Fibroblast of skin of left biceps (primary cell): ENCODE results near the gene DGKB.

Source experiments
- DNase-seq, 2 experiments: peaks; one replicate each; pipeline ENCODE4 v3.0.0-alpha.2; 2013; ENCODE audit warnings: low read depth in 2 of 2

Gene DGKB

DNA sequence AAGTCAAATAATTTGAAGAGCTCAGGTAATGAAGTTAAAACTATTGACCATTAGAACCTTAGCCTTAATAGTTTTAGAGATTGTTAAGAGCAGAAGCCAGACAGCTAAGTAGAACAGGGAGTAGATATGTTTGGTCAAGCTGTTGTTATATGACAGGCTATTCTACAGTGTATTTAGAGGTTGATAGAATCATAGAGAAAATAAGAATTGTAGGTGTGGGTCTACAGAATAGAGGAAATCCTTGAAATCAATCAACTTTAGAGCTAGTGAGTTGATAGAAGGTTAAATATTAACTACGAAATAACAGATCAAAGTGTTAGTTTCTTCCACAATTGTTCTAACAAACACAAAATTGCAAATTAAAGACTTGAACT, 80.1 kb downstream of the DGKB start:
- no peak for DNase-seq

DNA sequence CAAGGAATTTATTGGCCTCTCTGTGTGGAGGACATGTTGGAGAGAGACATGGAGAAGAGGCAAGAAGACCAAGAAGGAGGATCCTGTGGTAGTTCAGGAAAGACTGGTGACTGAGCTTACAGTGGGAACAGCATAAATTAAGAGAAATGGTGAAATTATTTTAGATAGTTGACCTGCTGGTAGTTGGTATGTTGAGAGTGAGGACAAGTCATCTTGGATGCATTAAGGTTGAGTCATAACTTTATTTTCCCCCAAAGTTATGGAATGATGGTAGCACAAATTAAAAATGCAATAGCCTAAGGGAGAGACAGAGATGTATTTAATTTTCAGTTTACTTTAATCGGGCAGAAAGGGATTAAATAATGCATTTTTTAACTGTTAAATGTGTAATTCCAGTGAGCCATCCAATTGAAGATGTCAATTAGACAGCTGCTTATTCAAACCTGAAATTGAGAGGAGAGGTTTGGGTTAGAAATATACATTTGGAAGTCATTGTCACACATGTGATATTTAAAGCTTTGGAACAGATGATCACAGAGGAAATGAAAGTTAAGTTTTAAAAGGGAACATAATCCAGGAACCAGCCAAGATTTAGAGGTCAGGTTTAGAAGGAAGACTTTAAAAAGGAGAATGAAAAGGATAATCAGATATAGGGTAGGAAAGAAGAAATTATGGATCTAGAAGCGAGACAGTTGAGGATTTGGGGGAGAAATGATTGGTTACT, 80.6 kb downstream of the DGKB start:
- DNase-seq, result no peak

DNA sequence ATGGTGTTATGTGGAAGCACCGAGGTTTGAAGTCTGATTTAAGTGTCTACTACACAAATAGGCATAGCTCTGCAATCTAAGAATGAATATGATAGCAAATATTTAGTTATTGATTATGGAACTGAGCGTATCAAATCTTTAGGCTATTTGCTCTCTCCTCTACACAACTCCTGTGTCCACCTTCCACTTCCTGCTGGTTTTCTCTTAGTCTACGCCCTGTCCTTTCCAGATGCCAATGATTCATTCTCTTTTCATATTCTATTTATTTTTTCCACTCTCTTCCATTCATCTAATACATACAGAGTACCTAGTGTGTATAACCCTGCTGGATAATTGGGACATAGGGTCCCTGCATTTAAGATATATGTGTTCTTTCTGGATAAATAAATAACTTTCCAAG, 83.7 kb downstream of the DGKB start:
- no peak for DNase-seq

GRCh38 chr7:14817829-14818614, 84.5 kb downstream of the DGKB start:
- no peak for DNase-seq

- DNase-seq, result no peak
Measured at GRCh38 chr7:14807507-14807906, 95.0 kb downstream of the DGKB start.

GRCh38 chr7:14806891-14807290, 95.7 kb downstream of the DGKB start:
- peak; percentile 15 to 22 for DNase-seq

GRCh38 chr7:14805105-14805719, 97.3 kb downstream of the DGKB start:
- no peak for DNase-seq

GRCh38 chr7:14800664-14801063, 101.9 kb downstream of the DGKB start:
- no peak for DNase-seq

DNA sequence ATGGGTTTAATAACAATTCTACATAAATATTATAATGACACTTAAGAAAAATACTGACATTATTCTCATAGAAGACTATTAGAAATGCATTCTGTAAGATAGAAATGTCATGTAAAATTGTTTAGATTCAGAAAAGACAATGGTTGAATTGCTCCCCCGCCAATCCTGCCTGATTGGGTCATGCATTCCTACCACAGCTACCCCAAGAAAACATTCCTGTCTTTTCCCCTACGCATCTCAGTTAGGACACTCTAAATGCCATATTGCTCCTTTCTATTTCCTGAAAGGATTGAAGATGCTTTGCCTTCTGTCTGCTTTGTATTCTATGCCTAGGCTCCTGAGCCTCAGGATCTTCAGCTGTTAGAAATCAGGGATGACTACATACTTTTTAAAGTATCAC, 109.4 kb downstream of the DGKB start:
- no peak for DNase-seq

- DNase-seq, result no peak
Measured at GRCh38 chr7:14787551-14787950, 115.0 kb downstream of the DGKB start.

DNA sequence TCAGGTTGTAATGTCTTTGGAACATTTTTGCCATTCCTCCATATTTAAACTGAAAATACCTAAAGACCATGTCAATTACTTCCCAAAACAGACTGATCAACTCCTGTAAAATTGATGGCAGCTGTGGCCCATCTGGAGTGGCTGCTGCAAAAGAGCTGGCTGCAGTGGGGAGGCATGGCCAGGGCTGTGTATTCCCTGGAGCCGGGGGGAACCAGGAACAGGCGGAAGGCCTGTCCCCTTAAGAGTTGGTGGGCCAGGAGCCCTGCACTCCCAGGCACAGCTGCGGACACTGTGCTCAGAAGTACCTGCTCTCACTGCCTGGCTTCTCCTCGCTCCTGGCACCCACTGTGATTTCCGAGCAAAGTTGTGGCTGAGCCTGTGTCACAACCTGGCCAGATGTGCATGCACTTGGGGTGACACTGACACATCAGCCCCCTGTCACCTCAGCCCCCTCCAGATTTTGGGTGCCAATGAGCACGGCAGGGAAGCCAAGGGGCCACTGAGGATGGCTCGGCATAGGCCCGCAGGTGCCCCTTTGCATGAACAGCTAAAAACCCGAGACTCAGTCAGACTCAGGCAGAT, 116.1 kb downstream of the DGKB start:
- DNase-seq, result no peak

GRCh38 chr7:14777806-14778205, 124.7 kb downstream of the DGKB start:
- DNase-seq, result no peak

GRCh38 chr7:14776266-14776665, 126.3 kb downstream of the DGKB start:
- DNase-seq, result no peak

DNA sequence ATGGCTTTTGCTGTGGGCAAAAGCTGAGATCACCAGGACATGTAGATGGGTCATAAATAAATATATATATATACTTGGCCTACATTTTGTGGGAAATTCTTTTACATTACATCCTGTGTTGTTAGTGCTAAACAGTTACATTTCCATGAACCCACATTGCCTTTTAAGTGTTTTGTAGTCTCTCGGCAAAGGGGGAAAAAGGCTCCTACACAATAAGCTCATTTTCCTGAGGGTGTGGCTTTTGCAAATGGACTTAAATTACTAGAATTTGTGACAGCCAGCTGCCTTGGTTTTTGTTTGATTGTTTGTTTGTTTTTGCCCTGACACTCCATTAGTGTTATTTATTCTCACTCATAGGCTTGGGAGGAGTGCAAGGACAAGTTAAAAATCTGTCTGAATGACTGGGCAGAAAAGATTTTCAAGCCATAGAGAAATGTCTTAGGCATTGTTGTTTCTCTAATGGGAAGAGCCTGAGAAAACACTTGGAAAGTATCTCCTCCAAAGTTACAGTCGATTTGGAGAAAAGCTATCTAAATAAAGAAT, 128.8 kb downstream of the DGKB start:
- DNase-seq, result no peak

DNA sequence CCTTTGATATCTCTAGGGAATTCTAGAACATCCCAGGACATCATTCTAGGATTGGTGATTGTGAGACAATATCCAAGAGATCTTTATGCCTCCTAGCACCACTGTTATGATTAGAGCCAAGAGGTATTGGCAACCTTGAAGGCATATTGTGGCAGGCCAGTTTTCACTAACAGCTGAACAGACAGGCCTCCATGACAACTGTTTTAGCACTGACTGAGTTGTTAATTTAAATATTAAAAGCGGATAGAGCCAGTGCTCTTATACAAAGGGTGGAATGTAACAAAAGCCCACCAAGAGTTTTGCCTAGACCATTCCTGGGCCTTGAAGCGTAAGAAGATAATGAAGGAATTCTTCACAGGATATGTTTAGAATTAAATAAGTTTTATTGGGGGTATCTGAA, 131.9 kb downstream of the DGKB start:
- no peak for DNase-seq

- DNase-seq, result no peak
Measured at GRCh38 chr7:14769261-14769660, 133.3 kb downstream of the DGKB start.

GRCh38 chr7:14767716-14768425, 134.7 kb downstream of the DGKB start:
- no peak for DNase-seq

- DNase-seq, result no peak
Measured at GRCh38 chr7:14766747-14767146, 135.8 kb downstream of the DGKB start.

DNA sequence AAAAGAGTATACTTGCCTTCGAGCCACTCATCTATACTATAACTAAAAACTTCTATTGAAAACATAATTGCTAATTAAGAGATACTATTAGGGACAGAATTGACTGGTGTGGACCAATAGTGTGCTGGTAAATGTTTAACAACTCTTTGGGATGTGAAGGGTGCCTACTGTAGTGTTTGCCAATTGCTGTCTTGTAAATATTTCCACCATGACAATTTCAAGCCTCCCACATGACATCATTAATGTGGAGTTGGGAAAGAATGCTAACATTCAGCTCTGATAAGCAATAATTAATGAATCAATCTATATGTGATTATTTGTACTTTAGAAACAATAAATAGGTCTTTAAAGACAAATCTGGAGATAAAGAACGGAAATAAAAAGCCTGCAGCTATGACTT, 136.8 kb downstream of the DGKB start:
- DNase-seq, result no peak

DNA sequence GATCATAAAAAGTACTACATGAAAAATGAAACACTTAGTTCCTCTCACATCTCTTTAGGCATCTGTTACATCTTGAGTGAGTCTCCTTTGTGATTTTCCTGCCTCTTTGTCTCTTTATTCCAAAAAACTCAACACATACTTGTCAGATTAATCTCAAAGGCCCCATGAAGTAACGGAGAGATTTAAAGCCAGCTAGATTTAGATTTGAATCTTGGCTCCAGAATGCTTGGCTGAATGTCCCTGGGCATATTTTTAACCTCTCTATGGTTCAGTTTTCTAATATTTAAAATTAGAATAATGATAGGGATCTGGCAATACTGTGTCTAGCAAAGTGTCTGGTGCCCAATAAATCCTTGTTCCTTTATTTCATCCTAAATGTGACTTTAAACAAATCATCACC, 140.0 kb downstream of the DGKB start:
- DNase-seq, result no peak

DNA sequence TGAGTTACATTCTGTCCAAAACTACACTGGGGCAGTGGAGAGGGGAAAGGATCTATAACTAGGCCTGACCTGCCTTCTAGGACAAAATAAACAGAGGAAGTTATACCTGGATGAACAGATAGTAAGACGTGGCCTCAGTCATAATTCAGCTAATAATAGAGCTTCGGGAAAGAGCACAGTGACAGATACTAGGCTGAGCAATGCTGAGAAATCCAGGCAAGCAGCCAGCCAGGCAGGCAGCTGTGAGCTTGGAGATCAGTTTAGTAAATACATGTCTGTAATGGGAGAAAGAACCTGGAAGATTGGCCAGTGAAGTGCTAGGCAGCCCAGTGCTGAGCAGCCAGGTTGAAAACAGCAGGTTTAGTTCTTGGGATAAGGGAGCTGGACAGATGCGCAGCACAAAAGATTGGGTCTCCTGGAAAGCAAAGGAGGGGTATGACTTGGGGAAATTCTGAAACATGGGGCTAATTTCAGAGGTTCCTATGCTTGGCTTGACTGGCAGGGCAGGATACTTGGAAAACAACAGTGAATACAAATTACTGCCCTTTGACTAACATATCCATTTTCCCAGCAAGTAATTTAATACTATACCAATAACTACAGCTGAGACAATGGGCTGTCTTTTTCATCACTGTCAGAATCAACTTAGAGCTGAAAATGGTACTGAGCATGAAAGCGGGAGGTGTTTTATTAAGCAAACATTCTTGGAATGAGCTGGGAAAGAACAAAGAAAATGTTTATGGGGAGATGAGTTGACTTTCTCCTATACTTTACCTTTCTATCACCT, 140.8 kb downstream of the DGKB start:
- DNase-seq, result peak; percentile 47 to 58
